Heart left ventricle (tissue), 13 donors: Measurements from ENCODE around the gene RIPPLY1.

Source experiments
- POLR2A ChIP-seq, 2 donors: fragments of 450-650 bp; IDR thresholded peaks; one replicate each; pipeline ENCODE4 v1.6.1; 2017; ENCODE audit warnings: antibody characterized with exemption in 2 of 2, mild to moderate bottlenecking in 2 of 2, moderate library complexity in 2 of 2
- TF ChIP-seq, protein P1 (sequence below), 12 donors: fragments of 200-600 bp; sonication (generic) in 4 of 12; IDR thresholded peaks; one replicate each; pipeline versions ENCODE4 v1.5.0 to v1.8.0; 2018 to 2022; ENCODE audit warnings: antibody characterized with exemption in 12 of 12, mild to moderate bottlenecking in 5 of 12
- donor health status: ischemic (EF 13 %, LVEDD 7.1; RV severe dilation, severe dysfunction).
- donor health status: DM: no; HTN: yes; CAD: no.
- donor health status: DM: no; HTN: no; CAD: no.
- donor health status: ischemic (EF 25% LVEDD 6.9; RV normal size, moderate dysfunction).
- donor health status: ischemic (EF 25% LVEDD 5.7; RV mildly dilated, moderate dysfunction).
- donor health status: ischemic (EF 35%, LVEDD 5.7; RV mildly dilated, moderate dysfunction).
- donor health status: nonischemic (EF 11% LVEDD 7.7; RV severe dilation, severe dysfunction).
- donor health status: DM: yes; HTN: yes; CAD: no.
- donor health status: PGD.
- donor health status: ischemic (EF 29% LVEDD 5.4; RV normal size, mild dysfunction).
- donor health status: nonischemic (EF 23%, LVEDD 6.1; RV moderate dilation, normal function).

GRCh38 chrX:106919932-106920452 lies 16.9 kb upstream of the RIPPLY1 start, which contains the start of gene CLDN2:
- TF ChIP-seq, protein P1, sequence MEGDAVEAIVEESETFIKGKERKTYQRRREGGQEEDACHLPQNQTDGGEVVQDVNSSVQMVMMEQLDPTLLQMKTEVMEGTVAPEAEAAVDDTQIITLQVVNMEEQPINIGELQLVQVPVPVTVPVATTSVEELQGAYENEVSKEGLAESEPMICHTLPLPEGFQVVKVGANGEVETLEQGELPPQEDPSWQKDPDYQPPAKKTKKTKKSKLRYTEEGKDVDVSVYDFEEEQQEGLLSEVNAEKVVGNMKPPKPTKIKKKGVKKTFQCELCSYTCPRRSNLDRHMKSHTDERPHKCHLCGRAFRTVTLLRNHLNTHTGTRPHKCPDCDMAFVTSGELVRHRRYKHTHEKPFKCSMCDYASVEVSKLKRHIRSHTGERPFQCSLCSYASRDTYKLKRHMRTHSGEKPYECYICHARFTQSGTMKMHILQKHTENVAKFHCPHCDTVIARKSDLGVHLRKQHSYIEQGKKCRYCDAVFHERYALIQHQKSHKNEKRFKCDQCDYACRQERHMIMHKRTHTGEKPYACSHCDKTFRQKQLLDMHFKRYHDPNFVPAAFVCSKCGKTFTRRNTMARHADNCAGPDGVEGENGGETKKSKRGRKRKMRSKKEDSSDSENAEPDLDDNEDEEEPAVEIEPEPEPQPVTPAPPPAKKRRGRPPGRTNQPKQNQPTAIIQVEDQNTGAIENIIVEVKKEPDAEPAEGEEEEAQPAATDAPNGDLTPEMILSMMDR (IDR thresholded peaks at IDR 0.05): no peak
- TF ChIP-seq POLR2A (IDR thresholded peaks at IDR 0.05): no peak
